Measurements from ENCODE around the gene ZBTB45.
"Not testable (repeated sequence)": the region's sequence is repeated elsewhere in the genome, so short reads cannot be mapped to it uniquely, and the experiment has no call there.

ZBTB45 gene

DNA sequence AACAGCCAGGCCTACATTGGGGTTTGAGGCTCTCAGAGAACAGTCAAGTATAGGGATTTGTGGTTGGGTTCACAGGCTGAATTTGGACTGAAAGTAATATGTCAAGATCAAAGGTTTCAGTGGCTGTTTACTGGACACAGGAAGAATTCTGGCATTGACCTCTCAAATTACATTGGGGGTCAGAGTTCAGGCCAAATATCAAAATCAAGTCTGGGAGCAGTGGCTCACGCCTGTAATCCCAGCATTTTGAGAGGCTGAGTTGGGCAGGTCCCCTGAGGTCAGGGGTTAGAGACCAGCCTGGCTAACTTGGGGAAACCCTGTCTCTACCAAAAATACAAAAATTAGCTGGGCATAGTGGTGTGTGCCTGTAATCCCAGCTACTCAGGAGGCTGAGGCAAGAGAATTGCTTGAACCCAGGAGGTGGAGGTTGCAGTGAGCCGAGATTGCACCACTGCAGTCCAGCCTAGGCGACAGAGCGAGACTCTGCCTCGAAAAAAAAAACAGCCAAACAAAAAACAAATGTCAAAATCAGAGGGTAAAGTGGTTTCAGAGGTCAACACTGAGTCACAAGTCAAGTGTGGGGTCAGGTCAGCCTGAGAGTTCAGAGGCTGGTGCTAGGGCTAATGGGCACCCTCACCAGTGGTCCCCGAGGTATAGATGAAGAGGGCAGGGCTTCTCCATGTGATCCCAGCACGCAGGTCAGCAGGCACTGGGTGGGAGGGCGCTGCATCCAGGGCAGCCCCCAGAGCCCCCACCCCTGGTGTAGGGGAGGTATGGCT is 9.3 kb downstream of the ZBTB45 start:
- DNase-seq (ENCODE audit: low read depth) = no peak

DNA sequence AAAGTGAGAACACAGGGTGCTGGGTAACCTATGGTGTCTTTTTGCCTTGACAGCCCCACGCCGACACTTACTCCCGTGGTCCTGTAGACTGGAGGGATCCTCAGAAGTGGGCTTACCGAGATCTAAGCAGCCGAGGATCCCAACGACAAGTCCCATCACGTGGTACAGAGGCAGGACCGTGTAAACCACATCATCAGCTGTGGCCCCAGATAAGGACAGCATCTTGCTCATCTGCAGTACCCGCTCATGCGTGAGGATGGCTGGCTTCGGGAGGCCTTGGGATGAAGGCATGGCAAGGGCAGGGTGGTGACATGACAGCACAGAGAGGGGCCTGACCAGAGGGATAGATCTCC is 9.9 kb downstream of the ZBTB45 start:
- DNase-seq (ENCODE audit: low read depth) = no peak

DNA sequence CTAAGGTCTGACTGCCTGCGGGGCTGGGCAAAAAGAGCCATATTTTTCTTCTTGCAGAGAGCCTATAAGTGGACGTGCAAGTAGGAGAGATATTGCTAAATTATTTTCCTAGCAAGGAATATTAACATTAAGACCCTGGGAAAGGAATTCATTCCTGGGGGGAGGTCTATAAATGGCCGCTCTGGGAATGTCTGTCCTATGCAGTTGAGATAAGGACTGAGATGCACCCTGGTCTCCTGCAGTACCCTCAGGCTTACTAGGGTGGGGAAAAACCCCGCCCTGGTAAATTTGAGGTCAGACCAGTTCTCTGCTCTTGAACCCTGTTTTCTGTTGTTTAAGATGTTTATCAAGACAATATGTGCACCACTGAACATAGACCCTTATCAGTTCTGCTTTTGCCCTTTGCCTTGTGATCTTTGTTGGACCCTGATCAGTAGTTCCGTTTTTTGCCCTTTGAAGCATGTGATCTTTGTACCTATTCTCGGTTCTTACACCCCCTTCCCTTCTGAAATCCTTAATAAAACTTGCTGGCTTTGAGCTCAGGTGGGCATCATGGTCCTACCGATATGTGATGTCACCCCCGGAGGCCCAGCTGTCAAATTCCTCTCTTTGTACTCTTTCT is 11.9 kb downstream of the ZBTB45 start:
- DNase-seq (ENCODE audit: low read depth) = not testable (repeated sequence)

DNA sequence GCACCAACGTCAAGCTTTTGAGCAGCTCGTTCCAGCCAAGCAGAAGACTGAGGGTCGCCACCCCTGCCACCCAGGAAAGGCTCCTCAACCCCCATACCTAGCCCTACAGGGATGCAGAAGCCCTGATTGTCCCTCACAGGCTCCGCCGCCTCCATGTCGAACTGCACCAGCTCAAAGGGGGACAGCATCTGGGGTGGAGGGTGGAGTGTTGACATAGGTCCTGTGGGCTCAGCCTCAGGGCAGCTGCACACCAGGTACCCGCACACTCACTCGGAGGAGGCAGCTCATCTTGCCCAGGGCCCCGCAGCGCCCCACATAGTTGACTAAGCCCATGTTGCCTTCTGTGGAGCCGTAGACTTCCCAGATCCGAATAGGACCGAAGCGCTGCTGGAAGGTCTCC is 19.4 kb downstream of the ZBTB45 start:
- no peak for DNase-seq (ENCODE audit: low read depth)

DNA sequence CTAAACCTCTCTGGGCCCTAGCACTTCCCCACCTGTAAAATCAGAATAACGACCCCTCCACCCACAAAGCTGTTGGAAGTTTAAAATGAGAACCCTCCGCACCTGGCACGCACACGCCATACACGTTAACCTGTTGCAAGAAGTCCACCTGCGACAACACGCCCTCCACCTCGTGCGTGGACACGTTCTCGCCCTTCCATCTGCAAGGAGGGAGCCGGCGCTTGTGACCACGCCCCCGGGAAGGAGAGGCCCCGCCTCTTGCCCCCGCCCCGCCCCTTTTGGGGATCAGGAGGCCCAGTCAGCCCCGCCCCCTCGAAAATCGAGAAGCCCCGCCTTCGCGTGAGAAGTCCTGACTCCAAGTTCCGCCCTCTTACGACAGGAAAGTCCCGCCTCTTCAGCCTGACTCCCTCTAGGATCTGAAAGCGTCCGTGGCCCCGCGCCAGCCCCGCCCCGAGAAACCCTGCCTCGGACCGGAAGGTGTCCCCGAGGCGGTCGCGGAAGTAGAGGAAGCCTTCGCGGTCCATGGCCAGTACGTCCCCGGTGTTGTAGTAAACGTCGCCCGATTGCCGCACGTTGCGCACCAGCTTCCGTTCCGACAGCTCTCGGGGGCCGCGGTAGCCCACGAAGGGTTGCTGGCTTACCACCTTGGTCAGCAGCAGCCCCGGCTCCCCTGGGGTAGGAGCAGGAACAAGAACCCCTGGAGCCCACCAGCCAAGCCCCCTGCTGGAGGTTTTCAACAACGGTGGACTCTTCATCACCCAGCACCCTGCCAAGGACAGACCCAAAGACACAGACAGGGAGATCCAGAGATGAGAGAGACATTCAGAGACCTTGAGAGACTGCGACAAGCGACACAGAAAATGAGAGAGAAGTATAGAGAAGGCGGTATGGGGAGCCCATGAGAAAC is 20.3 kb downstream of the ZBTB45 start:
- DNase-seq (ENCODE audit: low read depth) = peak; percentile 99

DNA sequence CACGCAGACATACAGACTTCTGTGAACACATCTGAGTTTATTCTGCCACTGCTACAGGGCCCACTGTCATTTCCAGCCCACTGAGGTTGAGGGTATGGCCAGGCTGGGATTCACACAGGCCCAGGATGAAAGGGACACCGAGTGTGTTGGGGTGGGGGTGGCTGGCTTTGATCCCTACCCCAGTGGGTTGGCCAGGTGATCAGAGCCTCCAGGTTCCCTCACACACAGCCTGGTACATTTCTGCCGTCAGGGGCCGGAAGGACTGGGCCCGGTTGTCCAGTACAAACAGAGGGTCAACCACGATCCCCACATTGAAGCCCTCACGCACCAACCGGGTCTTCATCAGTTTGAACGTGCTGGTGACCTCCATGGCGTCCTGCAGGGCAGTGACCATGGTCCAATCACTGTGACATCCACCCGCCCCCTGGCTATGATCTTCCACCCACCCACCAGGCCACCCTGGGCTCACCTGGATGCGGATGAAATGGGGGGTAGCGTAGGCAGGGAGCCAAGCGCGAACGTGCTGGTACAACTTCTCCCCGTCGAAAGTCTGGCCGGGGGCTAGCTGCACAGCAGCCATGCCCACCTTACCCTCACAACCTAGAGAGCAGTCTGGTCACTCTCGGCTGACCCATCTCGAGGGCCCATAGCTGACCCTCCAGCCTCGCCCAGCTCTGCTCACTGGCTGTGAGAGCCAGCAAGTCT is 21.1 kb downstream of the ZBTB45 start:
- DNase-seq (ENCODE audit: low read depth) = no peak

DNA sequence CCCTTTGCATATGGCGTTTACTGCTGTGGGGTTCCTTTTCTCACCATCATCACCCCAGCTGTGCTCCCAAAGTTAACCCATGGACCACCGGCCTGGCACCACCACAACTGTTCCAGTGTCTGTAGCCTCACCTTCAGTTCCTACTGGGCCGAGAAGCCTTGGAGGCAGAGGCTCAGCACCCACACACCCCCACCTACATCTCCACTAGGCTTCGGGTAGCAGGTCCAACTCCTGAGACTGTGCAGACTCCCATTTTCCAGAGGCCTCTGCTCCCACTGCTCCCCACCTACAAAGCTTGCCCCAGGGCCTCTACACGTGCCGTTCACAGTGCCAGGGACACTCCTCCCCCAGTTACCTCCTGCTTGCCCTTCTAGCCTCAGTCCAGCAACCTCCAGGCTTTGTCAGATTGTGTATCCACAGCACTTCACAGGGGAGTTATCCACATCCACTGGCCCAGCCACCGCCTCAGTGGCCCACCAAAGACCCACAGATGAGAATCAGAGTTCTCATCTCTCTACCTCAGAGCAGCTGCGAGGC is 21.9 kb downstream of the ZBTB45 start:
- no peak for DNase-seq (ENCODE audit: low read depth)

DNA sequence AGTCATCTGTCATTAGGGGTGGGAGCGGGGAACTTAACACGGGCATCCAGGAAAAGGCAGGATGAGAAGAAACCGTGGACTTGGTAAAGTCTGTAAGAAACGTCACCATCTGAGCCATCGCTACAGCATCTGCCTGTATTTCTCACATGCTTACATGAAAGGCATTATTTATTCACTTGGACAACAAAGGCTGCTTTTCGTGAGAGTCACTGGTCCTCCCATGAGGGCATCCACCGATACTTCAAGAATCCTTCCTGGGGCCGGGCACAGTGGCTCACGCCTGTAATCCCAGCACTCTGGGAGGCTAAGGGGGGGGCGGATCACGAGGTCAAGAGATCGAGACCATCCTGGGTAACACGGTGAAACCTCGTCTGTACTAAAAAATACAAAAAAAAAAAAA is 27.3 kb downstream of the ZBTB45 start:
- DNase-seq (ENCODE audit: low read depth) = no peak

DNA sequence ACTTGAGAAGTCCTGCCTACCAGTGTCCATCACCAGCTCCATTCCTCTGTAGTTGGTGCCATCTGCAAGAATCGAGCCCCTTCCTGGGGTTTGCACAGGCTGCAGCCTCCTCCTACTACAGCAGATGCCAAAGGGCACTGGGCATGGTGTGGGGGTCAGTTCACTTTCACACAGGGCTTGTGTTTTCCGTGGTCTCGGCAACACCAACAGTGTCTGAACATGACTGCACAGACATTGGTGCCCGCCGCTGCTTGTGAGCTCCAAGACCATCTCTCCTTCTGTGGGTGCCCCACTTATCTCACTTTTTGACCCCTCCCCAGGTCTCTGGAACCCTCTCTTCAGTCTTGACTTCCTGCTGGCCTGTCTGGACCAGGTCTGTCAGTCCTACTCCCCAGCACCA is 28.2 kb downstream of the ZBTB45 start:
- DNase-seq (ENCODE audit: low read depth) = no peak

DNA sequence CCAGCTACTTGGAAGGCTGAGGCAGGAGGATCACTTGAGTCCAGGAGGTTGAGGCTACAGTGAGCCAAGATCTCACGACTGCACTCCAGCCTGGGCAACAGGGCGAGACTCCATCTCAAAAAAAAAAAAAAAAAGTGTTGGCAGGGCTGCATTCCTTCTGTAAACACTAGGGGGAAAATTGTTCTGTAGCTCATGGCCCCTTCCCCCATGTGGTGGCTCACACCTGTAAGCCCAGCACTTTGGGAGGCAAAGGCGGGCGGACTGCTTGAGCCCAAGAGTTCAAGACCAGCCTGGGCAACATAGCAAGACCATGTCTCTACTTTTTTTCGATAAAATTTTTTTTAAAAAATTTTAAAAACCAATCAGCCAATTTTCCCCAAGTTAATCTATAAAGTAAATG is 35.3 kb downstream of the ZBTB45 start:
- DNase-seq (ENCODE audit: low read depth) = not testable (repeated sequence)

DNA sequence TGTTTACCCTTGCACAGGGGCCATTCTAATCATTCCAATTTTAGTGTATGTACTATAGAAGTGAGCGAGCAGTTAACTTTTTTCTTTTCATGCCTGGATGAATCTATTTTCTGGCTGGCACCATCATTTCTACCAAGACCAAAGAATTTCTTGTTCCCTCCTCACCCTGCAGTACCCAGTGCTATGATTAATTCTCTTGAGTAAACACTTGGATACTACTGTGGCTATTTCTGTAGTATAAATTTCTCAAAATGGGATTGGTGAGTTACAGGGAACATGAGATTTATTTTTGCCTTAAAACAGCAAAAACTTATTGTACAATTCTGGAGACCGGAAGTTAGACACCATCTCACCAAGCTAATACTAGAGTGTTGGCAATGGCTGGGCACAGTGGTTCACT is 35.8 kb downstream of the ZBTB45 start:
- DNase-seq (ENCODE audit: low read depth) = no peak

DNA sequence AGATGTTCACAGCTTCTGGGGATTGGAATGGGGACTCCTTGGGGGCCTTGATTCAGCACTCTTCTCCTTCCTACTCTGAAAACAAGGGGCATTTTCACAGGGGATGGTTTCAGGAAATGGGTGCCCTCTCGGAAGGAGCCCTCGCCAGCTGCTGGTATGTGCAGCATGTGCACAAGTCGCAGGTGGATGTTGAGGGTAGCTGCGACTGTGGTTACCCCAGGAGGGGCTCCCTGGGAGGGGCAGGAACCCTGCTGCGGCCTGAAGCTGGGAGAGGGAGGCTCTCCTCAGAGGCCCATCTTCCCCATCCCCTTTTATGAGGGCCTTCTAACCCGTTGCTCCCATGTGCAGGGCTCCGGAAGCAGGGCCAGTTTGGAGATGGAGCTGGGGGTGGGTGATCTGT is 37.2 kb downstream of the ZBTB45 start:
- DNase-seq (ENCODE audit: low read depth) = no peak

DNA sequence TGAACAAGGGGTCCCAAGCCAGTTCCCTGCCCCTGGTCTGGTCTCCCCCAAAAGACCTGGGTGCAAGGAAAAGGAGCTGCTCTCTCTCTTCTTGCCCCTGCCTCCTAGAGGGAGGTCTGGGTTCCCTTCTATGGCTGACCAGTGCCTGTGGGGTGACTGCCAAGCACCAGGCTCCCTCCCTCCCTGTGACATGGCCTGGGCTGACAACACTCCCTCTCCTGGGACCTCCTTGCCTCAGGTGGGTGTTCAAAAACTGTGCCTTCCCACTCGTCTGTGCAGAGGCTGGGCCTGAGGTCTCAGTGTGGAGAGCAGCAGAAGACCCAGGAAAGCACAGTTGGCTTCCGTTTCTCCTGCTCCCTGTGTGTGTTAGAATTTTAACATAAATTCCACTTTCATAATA is 38.8 kb downstream of the ZBTB45 start:
- no peak for DNase-seq (ENCODE audit: low read depth)

DNA sequence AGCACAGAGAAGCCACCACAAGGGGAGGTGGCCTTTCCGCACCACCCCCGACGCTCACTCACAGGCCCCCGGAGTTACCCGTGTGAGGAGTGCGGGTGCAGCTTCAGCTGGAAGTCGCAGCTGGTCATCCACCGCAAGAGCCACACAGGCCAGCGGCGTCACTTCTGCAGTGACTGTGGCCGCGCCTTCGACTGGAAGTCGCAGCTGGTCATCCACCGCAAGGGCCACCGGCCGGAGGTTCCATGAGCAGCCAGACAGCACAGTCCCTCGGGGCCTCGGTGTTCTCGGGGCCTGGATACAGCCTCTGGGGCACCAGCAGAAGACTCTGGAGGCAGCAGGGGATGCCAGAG is 39.2 kb downstream of the ZBTB45 start:
- DNase-seq (ENCODE audit: low read depth) = no peak

DNA sequence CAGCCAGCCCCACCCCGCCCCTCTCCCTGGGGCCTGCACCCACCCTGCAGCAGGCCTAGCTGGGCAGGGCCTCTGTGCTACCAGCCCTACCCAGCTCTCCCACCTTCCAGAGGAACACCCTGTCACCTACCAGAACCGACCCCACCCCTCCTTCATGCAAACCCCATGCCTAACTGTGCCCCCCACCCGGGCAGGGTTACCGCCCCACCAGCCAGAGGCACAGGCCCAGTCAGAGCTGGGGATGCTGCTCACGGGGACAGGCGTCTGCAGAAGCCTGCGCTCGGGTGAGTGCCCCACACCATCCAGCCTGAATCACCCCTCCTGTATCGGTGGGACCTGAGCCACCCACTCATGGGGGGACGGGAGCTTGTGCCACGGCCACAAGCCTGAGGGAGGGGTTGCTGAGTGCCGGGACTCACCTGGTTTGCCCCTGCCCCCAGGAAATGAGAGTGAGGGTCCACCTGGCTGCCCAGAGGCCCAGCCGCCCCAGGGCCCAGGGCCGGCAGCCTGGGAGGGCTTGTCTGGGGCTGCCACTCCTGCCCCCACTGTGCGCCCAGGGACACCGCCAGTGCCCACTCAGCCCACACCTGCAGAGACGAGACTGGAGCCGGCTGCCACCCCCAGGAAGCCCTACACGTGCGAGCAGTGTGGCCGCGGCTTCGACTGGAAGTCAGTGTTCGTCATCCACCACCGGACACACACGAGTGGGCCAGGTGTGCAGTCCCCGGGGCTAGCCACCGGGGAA is 39.7 kb downstream of the ZBTB45 start:
- no peak for DNase-seq (ENCODE audit: low read depth)

DNA sequence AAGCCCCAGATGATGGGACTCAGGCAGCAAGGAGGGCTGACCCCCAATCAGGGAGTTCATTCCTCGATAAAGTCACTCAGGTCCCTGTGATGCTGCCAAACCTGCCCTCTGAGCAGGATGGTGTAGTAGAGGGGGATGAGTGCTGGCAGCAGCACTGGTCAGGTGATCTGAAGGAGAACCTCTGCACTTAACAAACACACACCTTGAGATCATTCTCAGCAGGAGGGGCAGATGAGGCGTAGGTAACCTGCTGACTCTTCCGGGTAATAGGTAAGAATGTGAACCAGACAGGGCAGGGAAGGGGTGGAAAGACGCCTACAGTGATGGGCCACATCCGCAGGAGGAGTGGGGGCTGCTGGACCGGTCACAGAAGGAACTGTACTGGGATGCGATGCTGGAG is 40.3 kb downstream of the ZBTB45 start:
- DNase-seq (ENCODE audit: low read depth) = no peak

DNA sequence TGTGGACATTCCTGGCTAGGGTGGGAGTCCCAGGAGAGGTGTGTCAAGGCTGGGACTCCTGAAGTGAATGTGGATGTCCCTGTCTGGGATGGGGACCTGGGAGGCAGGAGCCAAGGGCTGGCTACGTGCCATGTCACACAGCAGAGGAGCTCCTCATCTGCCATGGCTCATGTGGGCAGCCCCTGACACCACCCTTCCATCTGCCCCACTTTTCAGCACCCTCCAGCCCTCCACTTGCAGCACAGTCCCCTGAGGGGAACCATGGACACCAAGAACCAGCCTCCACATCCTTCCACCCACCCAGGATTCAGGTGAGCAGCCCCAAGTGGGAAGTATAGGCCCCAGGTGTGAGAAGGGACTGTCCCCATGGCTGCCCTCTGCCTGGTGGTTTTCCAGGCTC is 41.7 kb downstream of the ZBTB45 start:
- no peak for DNase-seq (ENCODE audit: low read depth)

DNA sequence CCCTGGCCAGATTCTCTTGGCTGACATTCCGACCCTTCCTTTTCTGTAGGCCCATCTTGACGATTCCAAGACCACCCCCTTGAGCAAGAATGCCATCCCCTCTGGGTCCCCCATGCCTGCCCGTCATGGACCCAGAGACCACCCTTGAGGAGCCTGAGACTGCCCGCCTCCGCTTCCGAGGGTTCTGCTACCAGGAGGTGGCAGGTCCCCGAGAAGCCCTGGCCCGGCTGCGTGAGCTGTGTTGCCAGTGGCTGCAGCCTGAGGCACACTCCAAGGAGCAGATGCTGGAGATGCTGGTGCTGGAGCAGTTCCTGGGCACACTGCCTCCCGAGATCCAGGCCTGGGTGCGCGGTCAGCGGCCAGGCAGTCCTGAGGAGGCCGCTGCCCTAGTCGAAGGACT is 42.5 kb downstream of the ZBTB45 start:
- no peak for DNase-seq (ENCODE audit: low read depth)

DNA sequence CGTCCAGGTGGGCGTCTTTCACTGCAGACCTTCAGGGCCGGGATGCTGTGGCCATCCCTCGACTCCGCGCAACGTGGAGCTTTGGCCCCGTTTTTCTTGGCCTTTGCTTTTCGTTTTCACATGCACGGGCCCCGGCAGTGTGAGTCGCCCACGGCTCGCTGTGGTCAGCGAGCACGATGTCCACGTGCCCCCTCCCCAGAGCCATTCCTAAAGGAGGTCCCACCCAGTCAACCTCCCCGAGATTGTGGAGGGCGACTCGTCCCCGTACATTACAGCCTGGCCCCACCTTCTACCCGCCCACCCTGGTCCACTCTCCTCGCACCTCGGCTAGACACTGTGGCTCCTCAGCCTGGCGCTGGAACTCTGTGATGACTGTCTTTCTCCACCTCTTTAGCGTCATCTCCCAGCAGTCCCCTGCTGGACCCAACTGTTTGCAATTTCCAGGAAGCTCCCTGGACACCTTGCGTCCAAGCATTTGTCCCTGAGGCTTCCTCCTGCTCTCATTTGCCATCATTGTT is 43.1 kb downstream of the ZBTB45 start:
- no peak for DNase-seq (ENCODE audit: low read depth)

DNA sequence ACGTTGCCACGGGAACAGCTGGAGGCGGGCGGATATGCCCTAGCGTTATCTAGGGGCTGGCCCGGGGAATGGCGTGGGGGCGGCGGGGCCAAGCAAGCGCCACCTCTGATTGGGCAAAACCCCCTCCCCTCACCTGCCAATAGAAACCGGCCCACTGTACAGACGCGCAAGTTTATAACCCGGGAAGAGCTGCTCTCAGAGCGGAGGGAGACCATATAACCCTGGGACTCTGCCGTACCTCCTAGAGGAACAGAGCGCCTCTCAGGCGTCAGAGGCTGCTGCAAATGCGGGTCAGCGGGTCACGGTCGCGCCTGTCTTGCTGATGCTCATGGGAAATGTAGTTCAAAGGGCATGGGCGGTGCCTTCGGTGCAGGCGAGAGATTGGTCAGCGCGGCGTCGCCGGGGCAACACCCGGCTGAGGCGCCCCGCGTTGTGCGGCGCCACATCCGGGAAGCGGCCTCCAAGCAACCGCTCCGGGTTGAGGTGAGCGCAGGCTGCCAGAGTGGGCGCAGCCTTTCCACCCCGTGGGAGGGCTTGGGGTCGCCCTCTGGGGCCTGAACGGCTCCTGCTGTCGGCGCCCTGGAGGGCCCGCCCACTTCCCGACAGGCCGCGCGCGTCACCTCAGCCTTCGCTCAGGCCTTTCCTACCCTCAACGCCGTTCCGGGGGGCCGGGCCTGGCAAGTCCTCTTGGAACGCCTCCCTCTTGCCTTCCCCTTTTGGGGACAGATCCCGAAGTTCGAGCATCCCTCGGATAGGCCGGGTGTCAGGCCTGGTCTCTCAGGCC is 43.7 kb downstream of the ZBTB45 start, which contains the start of gene ZNF446:
ZNF446 (plus strand) TSS at position 639 of the 784 bp plus-strand sequence. CDS start 867 bp downstream, outside the sequence.
- DNase-seq (ENCODE audit: low read depth) = peak; percentile 96
